Heart left ventricle (tissue), 13 donors: ENCODE data around the gene ADAM19.

Source experiments
- POLR2A ChIP-seq, 2 donors: fragments of 450-650 bp; IDR thresholded peaks; one replicate each; pipeline ENCODE4 v1.6.1; 2017; ENCODE audit warnings: antibody characterized with exemption in 2 of 2, mild to moderate bottlenecking in 2 of 2, moderate library complexity in 2 of 2
- TF ChIP-seq, protein P1 (sequence below), 12 donors: fragments of 200-600 bp; sonication (generic) in 4 of 12; IDR thresholded peaks; one replicate each; pipeline versions ENCODE4 v1.5.0 to v1.8.0; 2018 to 2022; ENCODE audit warnings: antibody characterized with exemption in 12 of 12, mild to moderate bottlenecking in 5 of 12
- donor health status: ischemic (EF 13 %, LVEDD 7.1; RV severe dilation, severe dysfunction).
- donor health status: DM: no; HTN: yes; CAD: no.
- donor health status: DM: no; HTN: no; CAD: no.
- donor health status: ischemic (EF 25% LVEDD 6.9; RV normal size, moderate dysfunction).
- donor health status: ischemic (EF 25% LVEDD 5.7; RV mildly dilated, moderate dysfunction).
- donor health status: ischemic (EF 35%, LVEDD 5.7; RV mildly dilated, moderate dysfunction).
- donor health status: nonischemic (EF 11% LVEDD 7.7; RV severe dilation, severe dysfunction).
- donor health status: DM: yes; HTN: yes; CAD: no.
- donor health status: PGD.
- donor health status: ischemic (EF 29% LVEDD 5.4; RV normal size, mild dysfunction).
- donor health status: nonischemic (EF 23%, LVEDD 6.1; RV moderate dilation, normal function).

DNA sequence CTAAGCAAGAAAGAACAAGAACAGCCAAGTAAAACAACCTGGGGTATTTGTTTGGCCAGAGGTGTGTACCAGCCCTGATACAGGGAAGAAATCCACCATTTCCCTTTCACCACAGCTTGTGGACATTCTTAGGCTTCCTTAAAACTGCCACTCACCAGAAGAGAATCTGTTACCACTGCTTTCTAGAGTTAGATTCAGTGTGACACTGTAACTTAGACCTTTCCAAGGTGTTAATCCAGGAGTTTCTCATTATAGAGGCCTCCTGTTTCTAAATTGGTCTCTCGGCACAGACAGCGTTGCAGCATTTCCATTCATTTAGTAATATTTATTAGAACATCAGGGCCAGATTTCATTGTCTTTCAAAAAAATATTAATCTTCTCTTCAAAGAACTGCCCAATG, 60.6 kb downstream of the ADAM19 start:
- TF ChIP-seq, protein P1, sequence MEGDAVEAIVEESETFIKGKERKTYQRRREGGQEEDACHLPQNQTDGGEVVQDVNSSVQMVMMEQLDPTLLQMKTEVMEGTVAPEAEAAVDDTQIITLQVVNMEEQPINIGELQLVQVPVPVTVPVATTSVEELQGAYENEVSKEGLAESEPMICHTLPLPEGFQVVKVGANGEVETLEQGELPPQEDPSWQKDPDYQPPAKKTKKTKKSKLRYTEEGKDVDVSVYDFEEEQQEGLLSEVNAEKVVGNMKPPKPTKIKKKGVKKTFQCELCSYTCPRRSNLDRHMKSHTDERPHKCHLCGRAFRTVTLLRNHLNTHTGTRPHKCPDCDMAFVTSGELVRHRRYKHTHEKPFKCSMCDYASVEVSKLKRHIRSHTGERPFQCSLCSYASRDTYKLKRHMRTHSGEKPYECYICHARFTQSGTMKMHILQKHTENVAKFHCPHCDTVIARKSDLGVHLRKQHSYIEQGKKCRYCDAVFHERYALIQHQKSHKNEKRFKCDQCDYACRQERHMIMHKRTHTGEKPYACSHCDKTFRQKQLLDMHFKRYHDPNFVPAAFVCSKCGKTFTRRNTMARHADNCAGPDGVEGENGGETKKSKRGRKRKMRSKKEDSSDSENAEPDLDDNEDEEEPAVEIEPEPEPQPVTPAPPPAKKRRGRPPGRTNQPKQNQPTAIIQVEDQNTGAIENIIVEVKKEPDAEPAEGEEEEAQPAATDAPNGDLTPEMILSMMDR (IDR thresholded peaks at IDR 0.05): no peak
- no peak for TF ChIP-seq POLR2A (IDR thresholded peaks at IDR 0.05)
